C4-2B (cell line): ENCODE data around the gene KCNK6.

Experiments
- ZFX ChIP-seq: fragments of 450-650 bp; IDR thresholded peaks from 2 replicates; pipeline ENCODE4 v1.6.1; 2017
- TF ChIP-seq, protein P1 (sequence below): fragments of 450-650 bp; conservative IDR thresholded peaks from 2 replicates; pipeline ENCODE4 v1.5.1; 2017; ENCODE audit warnings: mild to moderate bottlenecking

DNA sequence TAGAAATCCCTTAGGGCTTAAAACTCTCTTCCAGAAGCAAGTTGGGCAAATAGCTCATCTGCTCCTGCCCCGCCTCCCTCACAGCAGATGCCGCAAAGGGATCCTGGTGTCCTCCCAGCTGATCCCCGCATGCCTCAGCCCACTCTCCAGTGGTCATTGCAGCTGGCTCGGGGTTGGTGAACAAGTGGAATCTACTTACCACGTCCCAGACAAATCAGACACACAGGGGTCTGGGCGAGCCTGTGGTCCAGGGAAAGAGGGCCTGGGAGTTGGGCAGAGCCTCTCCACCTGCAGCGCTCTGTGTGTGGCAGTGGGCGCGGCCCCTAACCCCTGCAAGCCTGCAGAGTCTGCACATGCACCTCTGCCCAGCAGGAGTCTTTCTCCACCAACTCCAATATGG, 26.4 kb upstream of the KCNK6 start:
- TF ChIP-seq, protein P1, sequence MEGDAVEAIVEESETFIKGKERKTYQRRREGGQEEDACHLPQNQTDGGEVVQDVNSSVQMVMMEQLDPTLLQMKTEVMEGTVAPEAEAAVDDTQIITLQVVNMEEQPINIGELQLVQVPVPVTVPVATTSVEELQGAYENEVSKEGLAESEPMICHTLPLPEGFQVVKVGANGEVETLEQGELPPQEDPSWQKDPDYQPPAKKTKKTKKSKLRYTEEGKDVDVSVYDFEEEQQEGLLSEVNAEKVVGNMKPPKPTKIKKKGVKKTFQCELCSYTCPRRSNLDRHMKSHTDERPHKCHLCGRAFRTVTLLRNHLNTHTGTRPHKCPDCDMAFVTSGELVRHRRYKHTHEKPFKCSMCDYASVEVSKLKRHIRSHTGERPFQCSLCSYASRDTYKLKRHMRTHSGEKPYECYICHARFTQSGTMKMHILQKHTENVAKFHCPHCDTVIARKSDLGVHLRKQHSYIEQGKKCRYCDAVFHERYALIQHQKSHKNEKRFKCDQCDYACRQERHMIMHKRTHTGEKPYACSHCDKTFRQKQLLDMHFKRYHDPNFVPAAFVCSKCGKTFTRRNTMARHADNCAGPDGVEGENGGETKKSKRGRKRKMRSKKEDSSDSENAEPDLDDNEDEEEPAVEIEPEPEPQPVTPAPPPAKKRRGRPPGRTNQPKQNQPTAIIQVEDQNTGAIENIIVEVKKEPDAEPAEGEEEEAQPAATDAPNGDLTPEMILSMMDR: no peak
- TF ChIP-seq ZFX: no peak
